Astrocyte of the spinal cord (primary cell): Measurements from ENCODE around the gene BST1.

Experiments
- DNase-seq: peaks from one replicate; pipeline ENCODE4 v3.0.0; 2011; ENCODE audit warnings: low read depth, low spot score
- H3K4me3 ChIP-seq: 2 replicates; pipeline ENCODE4 v1.5.1; 2011; ENCODE audit warnings: low read depth, mild to moderate bottlenecking, low read length, moderate library complexity
- CTCF ChIP-seq: IDR thresholded peaks from 2 replicates; pipeline ENCODE4 v1.5.1; 2012; ENCODE audit warnings: low read depth, mild to moderate bottlenecking, low read length, inconsistent platforms
- in situ Hi-C: cut with HindIII; loops from 2 replicates; pipeline ENCODE4 v1.10.0; 2017; ENCODE audit warnings: low sequenced_read_pairs

BST1 gene

GRCh38 chr4:15714141-15714540 lies 11.3 kb downstream of the BST1 start:
- in situ Hi-C loops: no loop called here
- no peak for TF ChIP-seq CTCF
- H3K4me3 ChIP-seq: no peak overlapping the region
- DNase-seq: no peak

- DNase-seq: peak; percentile 8
- TF ChIP-seq CTCF: no peak
- in situ Hi-C loops: no loop called here
- H3K4me3 ChIP-seq: no peak overlapping the region
Measured at GRCh38 chr4:15714646-15715435, 12.0 kb downstream of the BST1 start.

DNA sequence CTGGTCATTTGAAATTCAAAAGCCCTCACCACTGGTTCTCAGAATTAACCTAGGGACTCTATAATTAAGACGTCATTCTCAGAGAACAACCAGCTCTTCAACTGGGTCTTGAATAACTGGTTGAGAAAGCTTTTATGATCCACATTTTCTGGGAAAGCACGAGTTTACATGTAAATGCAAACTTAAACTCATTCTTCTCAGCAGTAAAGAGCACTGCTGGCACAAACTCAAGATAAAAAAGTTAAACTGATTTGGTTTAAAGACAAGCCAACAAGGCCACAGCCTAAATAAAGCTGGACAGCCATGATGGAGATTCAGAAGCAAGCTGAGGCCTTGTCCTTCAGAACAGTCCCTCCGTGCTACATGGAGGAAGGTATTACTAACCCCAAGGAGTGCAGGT lies 13.2 kb downstream of the BST1 start:
- TF ChIP-seq CTCF: no peak
- in situ Hi-C loops: no loop called here
- H3K4me3 ChIP-seq: no peak overlapping the region
- DNase-seq: no peak

- no peak overlapping the region for H3K4me3 ChIP-seq
- in situ Hi-C loops: no loop called here
- peak; percentile 41 for DNase-seq
Measured at GRCh38 chr4:15717086-15717485, 14.2 kb downstream of the BST1 start.

GRCh38 chr4:15717657-15718416 lies 15.0 kb downstream of the BST1 start:
- no peak for TF ChIP-seq CTCF
- DNase-seq: peak; percentile 8
- in situ Hi-C loops: no loop called here

More at GRCh38 chr4:15717086-15717485, 14.2 kb downstream of the BST1 start:
- no peak for TF ChIP-seq CTCF

GRCh38 chr4:15718465-15718864 lies 15.6 kb downstream of the BST1 start:
- in situ Hi-C loops: no loop called here
- no peak for TF ChIP-seq CTCF

More at GRCh38 chr4:15717657-15718416, 15.0 kb downstream of the BST1 start:
- H3K4me3 ChIP-seq: no peak overlapping the region

More at GRCh38 chr4:15718465-15718864, 15.6 kb downstream of the BST1 start:
- no peak for DNase-seq
- H3K4me3 ChIP-seq: no peak overlapping the region
